AG09319 (cell line): ENCODE measurements around the gene CTIF.

Experiments used
- DNase-seq: peaks from one replicate; pipeline ENCODE4 v3.0.0-alpha.2; 2010; ENCODE audit warnings: low read depth; ENCODE audit errors: extremely low read depth
- CTCF ChIP-seq: IDR thresholded peaks from 2 replicates; pipeline ENCODE4 v1.5.1; 2011; ENCODE audit warnings: low read depth, mild to moderate bottlenecking, inconsistent platforms, low read length, moderate library complexity

The CTIF gene

GRCh38 chr18:48740068-48740440, 201.2 kb downstream of the CTIF start:
- TF ChIP-seq CTCF, result no peak
- DNase-seq, result no peak

GRCh38 chr18:48740851-48741485, 202.1 kb downstream of the CTIF start:
- no peak for TF ChIP-seq CTCF
- DNase-seq, result no peak

- no peak for TF ChIP-seq CTCF
- no peak for DNase-seq
Observed at GRCh38 chr18:48741866-48742265, 203.0 kb downstream of the CTIF start.

GRCh38 chr18:48742304-48742703, 203.5 kb downstream of the CTIF start:
- TF ChIP-seq CTCF, result no peak
- DNase-seq, result no peak

- DNase-seq, result peak; percentile 69
- no peak for TF ChIP-seq CTCF
Observed at GRCh38 chr18:48742706-48743475, 204.1 kb downstream of the CTIF start.

GRCh38 chr18:48743886-48744285, 205.1 kb downstream of the CTIF start:
- TF ChIP-seq CTCF, result no peak
- DNase-seq, result no peak

GRCh38 chr18:48745293-48745692, 206.5 kb downstream of the CTIF start:
- DNase-seq, result no peak

More at GRCh38 chr18:48745293-48745692, 206.5 kb downstream of the CTIF start:
- no peak for TF ChIP-seq CTCF
